Hematopoietic multipotent progenitor cell (in vitro differentiated cells): Measurements from ENCODE around the gene OR8G1. TPM values are rescaled to one million over a fixed set of nuclear protein-coding genes. Genes with fewer than 3 reads are reported as not detected.
"Not testable (repeated sequence)": the region's sequence is repeated elsewhere in the genome, so short reads cannot be mapped to it uniquely, and the experiment has no call there.

Source experiments
- DNase-seq, 3 donors: peaks; one replicate each; pipeline ENCODE4 v3.0.0-alpha.2; 2011 to 2015; ENCODE audit warnings: low read depth in 2 of 3, low spot score in 2 of 3
- total RNA-seq: library from RNA; depleted of rRNA; stranded (reverse); fragments of >200 nt; gene quantifications from one replicate; pipeline ENCODE4 v1.2.3, GENCODE V29; 2012

The OR8G1 gene
- total RNA-seq, 1 donor, result under 0.01 TPM

DNA sequence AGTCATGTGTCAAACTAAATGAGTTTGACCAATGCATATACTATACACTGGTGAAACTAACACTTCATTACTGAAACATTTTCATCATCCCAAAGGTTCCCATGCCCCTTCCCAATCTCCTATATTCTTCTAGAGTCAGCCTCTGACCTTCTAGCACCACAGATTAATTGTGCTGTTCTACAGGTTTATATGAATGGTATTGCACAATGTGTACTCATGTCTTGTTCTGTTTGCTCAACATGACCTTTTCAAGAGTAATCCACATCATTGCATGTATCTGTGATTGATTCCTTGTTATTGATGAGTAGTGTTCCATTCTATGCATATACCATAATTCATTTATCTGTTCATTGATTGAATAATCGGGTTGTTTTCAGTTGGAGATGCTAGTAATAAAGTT is 7.5 kb upstream of the OR8G1 start:
- DNase-seq, result no peak

DNA sequence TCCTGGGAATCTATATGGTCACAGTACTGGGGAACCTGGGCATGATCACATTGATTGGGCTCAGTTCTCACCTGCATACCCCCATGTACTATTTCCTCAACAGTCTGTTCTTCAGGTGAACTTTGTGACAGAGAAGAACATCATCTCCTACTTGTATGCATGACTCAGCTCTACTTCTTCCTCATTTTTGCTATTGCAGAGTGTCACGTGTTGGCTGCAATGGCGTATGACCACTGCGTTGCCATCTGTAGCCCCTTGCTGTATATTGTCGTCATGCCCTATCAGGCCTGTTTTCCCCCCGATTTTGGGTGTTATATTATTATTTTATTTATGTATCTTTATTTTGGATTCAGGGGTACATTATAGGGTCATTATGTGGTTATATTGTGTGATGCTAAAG is 2.4 kb upstream of the OR8G1 start:
- peak in 2 of 3 donors; percentile 1 to 33 for DNase-seq

DNA sequence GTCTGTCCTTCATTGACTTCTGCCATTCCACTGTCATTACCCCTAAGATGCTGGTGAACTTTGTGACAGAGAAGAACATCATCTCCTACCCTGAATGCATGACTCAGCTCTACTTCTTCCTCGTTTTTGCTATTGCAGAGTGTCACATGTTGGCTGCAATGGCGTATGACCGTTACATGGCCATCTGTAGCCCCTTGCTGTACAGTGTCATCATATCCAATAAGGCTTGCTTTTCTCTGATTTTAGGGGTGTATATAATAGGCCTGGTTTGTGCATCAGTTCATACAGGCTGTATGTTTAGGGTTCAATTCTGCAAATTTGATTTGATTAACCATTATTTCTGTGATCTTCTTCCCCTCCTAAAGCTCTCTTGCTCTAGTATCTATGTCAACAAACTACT is 9.0 kb downstream of the OR8G1 start:
- DNase-seq, result not testable (repeated sequence)

DNA sequence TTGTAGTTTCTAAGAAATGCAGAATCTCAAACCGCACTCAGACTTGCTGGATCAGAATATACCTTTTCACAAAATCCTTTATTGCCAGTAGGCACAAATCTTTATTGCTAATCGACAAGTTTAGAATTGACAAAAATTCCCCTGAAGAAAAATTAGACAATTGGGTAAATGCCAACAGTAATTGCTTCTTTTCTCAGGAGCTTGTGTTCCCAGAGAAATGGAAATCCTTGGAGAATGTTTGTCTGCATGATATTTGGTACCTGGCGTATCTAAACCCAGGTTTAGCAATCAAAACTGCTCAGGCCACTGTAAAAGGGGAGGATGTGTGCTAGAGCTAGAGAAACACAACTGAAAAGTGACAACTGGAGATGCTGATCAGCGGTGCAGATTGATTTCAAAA is 15.2 kb downstream of the OR8G1 start, which contains the start of gene OR8G5:
Gene OR8G5 (plus strand): TSS at position 301 of the 400 bp plus-strand sequence. CDS start 8,556 bp downstream, outside the sequence.
- DNase-seq, result no peak

DNA sequence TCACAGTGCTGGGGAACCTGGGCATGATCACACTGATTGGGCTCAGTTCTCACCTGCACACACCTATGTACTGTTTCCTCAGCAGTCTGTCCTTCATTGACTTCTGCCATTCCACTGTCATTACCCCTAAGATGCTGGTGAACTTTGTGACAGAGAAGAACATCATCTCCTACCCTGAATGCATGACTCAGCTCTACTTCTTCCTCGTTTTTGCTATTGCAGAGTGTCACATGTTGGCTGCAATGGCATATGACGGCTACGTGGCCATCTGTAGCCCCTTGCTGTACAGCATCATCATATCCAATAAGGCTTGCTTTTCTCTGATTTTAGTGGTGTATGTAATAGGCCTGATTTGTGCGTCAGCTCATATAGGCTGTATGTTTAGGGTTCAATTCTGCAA is 24.1 kb downstream of the OR8G1 start:
- peak in 1 of 3 donors; percentile 24 for DNase-seq

DNA sequence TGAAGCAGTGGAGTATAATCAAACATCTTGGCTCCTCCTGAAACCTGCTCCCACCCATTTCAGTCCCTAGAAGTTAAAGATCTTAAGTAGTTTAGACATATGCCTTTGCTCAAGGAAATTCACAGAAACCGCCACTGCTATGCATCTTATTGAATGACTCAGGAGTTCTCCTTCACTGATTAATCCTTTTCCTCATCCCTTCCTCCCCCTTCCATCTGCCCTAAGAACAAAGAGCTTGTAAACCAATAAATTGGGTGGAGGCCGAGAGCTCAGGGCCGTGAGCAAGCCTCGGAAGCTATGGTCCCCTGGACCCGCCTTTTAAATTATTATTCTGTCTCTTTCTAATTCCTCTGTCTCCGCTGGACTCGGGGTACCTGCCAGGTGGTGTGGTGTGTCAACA is 30.0 kb downstream of the OR8G1 start:
- DNase-seq, result not testable (repeated sequence)

DNA sequence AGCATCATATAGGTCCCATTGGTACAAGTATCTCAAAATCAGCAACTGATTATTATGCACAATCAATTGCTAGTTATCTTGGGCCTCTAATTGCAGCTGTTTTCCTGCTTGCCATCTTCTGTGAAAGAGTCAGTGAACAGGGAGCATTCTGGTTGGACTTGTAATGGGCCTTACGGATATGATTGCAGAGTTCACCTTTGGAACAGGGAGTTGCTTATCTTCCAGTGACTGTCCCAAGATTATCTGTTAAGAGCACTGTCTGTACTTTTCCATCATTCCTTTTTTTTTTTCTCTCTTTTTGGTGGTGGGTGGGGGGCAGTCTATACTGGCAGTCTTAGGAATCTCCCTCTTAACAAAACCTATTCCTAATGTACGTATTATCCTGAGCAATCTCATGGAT is 33.1 kb downstream of the OR8G1 start:
- DNase-seq, result no peak

DNA sequence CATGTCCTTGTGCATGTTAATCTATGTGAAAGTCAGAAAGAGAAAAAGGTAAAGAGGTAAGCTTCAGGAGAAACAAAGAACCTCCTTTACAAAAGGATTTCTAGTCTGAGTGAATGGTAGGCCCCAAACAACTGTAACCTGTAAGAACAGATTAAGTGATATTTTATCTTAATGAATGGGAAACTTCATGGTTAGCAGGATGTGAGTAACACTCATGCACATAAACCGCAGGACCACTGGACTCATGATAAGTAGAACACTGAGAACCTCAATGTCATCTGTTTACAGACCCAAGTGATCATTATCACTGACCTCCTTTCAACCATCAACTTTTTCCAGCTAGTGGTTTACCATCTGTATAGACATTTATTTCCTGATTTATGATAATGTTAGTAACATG is 35.2 kb downstream of the OR8G1 start:
- peak in 2 of 3 donors; percentile 89 to 96 for DNase-seq

DNA sequence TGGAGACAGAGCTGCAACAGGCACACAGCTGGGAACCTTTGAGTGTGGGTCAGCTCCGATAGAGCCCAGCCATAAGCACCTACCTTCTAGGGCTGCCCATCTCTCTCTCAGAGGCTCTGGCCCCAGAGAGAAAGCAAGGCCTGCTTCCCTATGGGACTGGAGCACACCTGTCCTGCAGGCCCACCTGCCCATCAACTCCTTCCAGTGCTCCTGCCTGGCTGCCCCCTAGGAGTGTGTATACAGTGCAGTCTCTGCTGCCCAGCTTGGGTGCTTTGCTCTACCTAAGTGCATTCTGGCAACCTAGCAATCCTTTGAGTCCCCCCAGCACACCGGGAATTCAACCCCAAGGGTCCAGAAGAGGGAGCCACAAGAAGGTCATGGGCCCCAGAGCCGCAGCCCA is 36.3 kb downstream of the OR8G1 start:
- DNase-seq, result no peak

DNA sequence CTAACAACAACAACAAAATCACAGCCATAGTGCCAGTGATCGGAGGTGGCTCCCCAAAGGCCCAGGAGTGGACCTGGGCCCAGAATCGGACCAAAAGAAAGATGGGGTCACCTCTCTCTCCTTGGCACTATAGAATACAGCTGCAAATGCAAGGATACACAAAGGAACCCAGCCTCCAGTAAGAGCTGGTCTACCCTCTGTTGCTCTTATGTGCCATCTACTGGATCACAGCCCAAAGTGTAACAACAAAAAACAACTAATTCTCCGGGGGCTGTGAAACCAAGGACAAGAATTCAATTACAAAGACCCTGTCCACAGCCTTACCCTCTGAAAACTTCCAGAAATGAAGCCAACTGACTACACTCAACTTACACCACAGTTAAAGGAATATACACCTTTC is 36.9 kb downstream of the OR8G1 start:
- peak in 2 of 3 donors; percentile 45 to 69 for DNase-seq

DNA sequence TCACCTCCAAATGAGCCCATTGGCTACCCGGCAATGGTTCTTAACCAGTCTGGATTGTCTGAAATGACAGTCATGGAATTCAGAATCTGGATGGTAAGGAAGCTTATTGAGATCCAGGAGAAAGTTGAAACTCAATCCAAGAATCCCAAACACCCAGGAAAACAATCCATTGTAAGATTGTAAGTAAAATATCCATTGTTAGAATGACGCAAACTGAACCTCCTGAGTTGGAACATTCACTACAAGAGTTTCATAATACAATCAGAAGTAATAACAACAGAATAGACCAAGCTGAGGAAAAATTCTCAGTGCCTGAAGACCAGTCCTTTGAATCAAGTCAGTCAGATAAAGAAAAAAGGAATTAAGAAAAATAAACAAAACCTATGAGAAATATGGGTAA is 37.4 kb downstream of the OR8G1 start:
- DNase-seq, result no peak

DNA sequence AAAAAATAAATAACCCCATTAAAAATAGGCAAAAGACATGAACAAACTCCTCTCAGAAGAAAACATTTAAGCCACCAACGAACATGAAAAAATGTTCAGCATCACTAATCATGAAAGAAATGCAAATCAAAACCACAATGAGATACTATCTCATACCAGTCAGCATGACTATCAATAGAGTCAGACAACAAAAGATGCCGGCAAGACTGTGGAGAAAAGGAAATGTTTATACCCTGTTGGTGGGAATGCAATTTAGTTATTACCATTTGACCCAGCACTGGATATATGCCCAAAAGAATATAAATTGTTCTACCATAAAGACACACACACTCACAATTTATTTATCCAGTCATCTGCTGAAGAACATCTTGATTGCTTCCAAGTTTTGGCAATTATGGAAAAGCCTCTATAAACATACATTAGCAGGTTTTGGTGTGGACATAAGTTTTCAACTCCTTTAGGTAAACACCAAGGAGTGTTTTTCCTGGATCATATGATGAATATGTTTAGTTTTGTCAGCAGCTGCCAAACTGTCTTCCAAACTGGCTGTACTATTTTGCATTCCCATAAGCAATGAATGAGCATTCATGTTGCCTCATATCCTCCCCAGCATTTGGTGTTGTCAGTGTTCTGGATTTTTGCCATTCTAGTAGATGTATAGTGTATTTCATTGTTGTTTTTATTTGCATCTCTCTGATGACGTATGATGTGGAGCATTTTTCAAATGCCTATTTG is 44.9 kb downstream of the OR8G1 start:
- no peak for DNase-seq

DNA sequence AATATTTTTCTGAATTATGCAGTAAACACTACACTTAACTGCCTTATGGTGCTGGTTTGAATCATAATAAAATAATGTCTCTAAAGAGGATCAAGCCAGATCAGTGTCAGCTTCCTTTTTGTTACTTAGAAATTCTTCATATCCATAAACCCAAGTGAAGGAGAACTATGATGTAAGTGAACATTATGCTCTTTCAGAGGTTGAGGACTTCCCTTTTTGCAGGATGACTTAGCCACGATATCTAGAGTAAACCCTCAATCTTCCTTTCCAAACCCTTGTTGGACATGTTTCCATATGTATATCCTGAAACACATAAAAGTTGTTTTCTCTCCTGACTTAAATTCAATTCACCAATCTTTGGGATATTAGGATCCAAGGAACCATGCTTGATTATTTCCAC is 53.8 kb downstream of the OR8G1 start:
- DNase-seq, result peak in 1 of 3 donors; percentile 11

DNA sequence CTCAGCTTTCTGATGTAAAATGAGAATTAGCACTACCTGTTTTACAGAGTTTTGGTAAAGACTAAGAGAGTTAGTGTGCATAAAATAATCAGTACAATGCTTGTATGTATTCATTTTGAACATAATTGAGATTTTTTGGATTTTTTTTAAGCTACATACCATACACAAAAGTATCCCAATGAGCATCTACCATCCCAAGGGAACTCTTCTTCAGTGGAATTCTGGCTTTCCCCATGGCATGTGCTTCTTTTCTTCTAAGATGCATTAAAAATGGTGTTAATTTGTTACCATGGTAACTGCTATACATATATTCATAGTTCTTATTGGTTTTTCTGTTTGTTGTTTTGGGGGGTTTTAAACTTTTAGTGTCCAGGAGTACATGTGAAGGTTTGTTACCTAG is 55.1 kb downstream of the OR8G1 start:
- no peak for DNase-seq

DNA sequence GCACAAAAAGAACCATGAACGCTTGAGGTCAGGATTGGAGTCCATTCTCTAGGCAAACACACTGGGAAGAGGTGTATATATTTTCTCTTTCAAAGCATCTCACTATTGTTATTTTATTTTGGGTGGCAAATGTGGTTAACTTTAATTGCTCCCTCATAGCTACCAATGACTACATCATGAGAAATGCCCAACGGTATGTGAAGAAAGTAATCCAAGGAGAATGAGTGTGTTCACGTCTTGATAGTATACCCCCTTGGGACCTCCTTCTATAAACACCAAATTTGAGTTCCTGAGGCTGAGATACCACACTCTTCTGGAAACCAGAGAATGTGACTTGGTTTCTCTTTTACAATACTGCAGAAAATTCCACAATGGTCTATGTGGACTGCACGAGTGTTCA is 57.0 kb downstream of the OR8G1 start:
- DNase-seq, result no peak

DNA sequence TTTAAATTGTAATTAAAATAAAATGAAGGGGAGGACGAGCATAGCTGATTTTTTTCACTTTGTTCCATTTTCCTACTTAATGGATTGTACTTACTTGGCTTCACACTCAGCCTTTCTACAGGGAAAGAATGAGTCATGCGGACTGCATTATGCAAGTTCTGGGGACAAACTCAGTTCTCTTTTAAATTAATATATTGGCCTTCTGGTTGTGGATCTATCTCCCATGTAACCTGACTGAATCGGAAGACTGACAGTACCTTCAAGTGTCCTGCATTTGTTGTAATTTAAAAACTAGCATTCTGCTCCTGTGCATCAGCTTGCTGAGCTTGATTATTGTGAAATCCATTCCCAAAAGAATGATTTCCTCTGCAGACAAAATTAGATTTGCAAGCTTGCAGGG is 60.7 kb downstream of the OR8G1 start:
- no peak for DNase-seq

DNA sequence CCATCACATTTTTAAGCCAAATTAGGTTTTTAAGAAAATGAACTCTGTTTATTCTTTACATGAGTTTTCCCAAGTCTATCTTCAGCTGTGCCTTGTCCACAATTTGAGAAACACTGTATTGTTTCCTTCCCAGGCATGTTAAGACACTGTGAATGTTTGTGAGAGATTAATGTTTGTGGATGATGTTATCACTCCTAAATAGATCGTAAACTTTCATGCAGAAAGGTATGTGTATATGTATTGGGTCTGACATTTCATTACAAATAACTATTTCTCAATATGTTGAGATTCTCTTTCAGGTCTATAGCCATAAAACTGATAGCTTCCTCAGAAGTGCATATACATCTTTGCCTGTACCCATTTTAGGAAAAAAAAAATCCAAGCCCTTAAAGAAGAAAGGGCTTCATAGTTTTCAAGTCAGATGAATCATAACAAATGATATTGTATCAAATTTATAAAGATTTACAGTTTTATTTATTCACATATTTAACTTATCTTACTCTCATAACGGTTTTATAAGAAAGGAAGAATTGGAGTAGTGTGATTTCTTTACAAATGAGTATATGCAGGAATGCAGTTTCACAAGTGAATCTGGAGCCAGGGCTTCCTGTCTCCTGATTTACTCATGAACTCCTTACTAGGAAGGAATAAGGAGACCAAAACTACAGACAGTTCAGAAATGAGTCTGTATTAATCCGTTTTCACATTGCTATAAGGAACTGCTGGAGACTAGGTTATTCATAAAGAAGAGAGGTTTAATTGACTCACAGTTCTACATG is 61.6 kb downstream of the OR8G1 start:
- no peak for DNase-seq

Other genes with a start within 250 kb of the OR8G1 start
- under 0.01 TPM for gene OR10G6, start 245.9 kb upstream of the OR8G1 start, total RNA-seq
- gene OR10G4, start 228.1 kb upstream of the OR8G1 start, total RNA-seq, result not detected
- gene OR10G9, start 218.1 kb upstream of the OR8G1 start, total RNA-seq, result under 0.01 TPM
- under 0.01 TPM for gene OR10G8, start 214.3 kb upstream of the OR8G1 start, total RNA-seq
- gene OR10G7, start 199.8 kb upstream of the OR8G1 start, total RNA-seq, result not detected
- gene VWA5A, start 125.6 kb upstream of the OR8G1 start, total RNA-seq, result 19.1 TPM
- gene OR10D3, start 57.8 kb upstream of the OR8G1 start, total RNA-seq, result not detected
- not detected for gene OR8G5, start 15.3 kb downstream of the OR8G1 start, total RNA-seq
- gene OR8D1, start 72.9 kb downstream of the OR8G1 start, total RNA-seq, result not detected
- not detected for gene OR8D2, start 79.1 kb downstream of the OR8G1 start, total RNA-seq
- not detected for gene OR8B2, start 143.4 kb downstream of the OR8G1 start, total RNA-seq
- not detected for gene OR8B3, start 157.9 kb downstream of the OR8G1 start, total RNA-seq
- gene OR8B4, start 183.8 kb downstream of the OR8G1 start, total RNA-seq, result 0.27 TPM
- gene OR8B8, start 204.6 kb downstream of the OR8G1 start, total RNA-seq, result not detected